Central memory CD8-positive, alpha-beta T cell (primary cell): ENCODE measurements around the gene KRTAP4-7.
"Not testable (repeated sequence)": the region's sequence is repeated elsewhere in the genome, so short reads cannot be mapped to it uniquely, and the experiment has no call there.

Experiments used
- ATAC-seq: fragments of 150-1000 bp; cut with Tn5 transposase; replicated peaks from 2 replicates; pipeline ENCODE4 v1.10.0; 2022; ENCODE audit warnings: mild to moderate bottlenecking, moderate FRiP score, moderate number of reproducible peaks; ENCODE audit not compliant: poor library complexity, severe bottlenecking; ENCODE audit errors: extremely low read depth
- DNase-seq, 2 donors: peaks; one replicate each; pipeline ENCODE4 v3.0.0; 2021; ENCODE audit warnings: low spot score in 2 of 2
- H3K27ac Mint-ChIP-seq: one replicate; pipeline ENCODE4 v1.8.0; 2022; ENCODE audit warnings: low read depth, mild to moderate bottlenecking, moderate library complexity, mixed read lengths
- H3K27me3 Mint-ChIP-seq: one replicate; pipeline ENCODE4 v1.8.0; 2022; ENCODE audit warnings: mixed read lengths
- H3K36me3 Mint-ChIP-seq: one replicate; pipeline ENCODE4 v1.8.0; 2022; ENCODE audit warnings: mild to moderate bottlenecking, moderate library complexity, mixed read lengths; ENCODE audit not compliant: insufficient read depth
- H3K4me1 Mint-ChIP-seq: one replicate; pipeline ENCODE4 v1.8.0; 2022; ENCODE audit warnings: mixed read lengths
- H3K4me3 Mint-ChIP-seq: one replicate; pipeline ENCODE4 v1.8.0; 2022; ENCODE audit warnings: mild to moderate bottlenecking, moderate library complexity, mixed read lengths
- H3K9me3 Mint-ChIP-seq: one replicate; pipeline ENCODE4 v1.8.0; 2022; ENCODE audit warnings: mixed read lengths

The KRTAP4-7 gene

DNA sequence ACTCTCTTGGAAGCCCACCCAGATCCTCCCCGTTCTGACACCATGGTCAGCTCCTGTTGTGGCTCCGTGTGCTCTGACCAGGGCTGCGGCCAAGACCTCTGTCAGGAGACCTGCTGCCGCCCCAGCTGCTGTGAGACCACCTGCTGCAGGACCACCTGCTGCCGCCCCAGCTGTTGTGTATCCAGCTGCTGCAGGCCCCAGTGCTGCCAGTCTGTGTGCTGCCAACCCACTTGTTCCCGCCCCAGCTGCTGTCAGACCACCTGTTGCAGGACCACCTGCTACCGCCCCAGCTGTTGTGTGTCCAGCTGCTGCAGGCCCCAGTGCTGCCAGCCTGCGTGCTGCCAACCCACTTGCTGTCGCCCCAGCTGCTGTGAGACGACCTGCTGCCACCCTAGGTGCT is 21.4 kb downstream of the KRTAP4-7 start, which contains the start of gene KRTAP4-9:
TSS of gene KRTAP4-9 (plus strand) at position 43 of the 400 bp plus-strand sequence. CDS start at position 43, 0 bp downstream.
- not testable (repeated sequence) for H3K27ac Mint-ChIP-seq, H3K4me3 Mint-ChIP-seq, DNase-seq, ATAC-seq, H3K36me3 Mint-ChIP-seq, H3K4me1 Mint-ChIP-seq, H3K9me3 Mint-ChIP-seq
- H3K27me3 Mint-ChIP-seq, result peaks cover 45% of the 10 kb centered on the region

DNA sequence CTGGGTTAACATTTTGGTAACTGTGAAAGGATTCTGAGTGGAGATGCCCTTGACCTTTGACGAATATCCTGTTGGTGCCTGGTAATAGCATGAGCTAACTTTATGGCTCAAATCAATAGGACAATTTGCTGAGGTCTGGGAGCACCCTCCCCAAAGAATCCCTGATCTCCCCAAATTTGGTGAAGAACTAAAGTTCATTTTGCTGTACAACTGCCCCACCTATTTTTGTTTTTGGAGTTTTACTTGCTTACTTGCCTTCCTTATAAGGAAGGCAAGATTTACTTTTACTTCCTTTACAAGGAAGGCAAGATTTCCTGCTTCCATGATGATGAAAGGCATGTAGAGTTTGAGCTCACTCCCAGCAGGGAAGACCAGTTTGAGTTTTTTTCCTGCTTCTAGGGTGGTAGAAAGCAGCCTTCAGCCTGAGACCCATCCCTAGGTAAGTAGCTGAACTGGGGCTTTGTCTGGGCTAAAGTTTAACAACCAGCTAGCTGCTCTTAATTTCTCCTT is 24.0 kb downstream of the KRTAP4-7 start:
- no peak overlapping the region for H3K4me3 Mint-ChIP-seq
- H3K27ac Mint-ChIP-seq, result no peak overlapping the region

DNA sequence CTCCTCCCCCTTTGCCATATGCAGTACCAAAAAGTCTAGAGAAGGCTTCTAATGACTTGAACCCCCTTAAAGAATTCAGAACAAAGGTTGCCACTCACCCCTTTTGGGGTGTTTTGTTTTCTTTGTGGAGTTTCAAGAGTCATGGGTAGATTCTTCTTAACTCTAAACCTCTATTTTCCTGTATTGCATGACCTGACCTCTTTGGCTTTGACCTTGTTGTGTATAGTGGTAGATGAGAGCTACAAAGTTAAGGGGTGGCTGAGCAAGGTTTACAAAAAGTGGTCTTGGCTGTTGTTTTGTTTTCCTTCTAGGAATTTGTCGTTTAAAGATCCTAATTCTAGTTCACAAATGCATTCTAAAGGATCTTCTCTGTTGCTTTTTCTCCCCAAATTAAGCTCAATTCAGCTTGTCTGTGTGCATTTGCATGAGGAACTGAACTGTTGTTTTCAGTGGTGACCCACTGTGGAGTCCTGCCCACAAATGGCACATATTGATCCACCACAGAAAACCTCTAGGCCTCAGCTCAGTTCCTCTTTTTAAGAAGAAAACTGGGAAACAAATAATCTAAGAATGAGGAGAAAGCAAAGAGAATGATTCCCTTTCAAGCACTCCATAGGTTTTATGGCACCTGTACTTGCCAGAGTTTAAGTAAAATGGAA is 24.9 kb downstream of the KRTAP4-7 start:
- not testable (repeated sequence) for H3K9me3 Mint-ChIP-seq, DNase-seq, H3K27ac Mint-ChIP-seq, H3K36me3 Mint-ChIP-seq, ATAC-seq, H3K4me1 Mint-ChIP-seq
- Mint-ChIP-seq H3K4me3 (peak overlapping the region; percentile 28), H3K27me3 (peaks cover 53% of the 10 kb centered on the region)

More for the DNA sequence above, 24.0 kb downstream of the KRTAP4-7 start:
- no peak for ATAC-seq
- H3K27me3 Mint-ChIP-seq, result peaks cover 53% of the 10 kb centered on the region
- DNase-seq, result no peak
- peaks cover 6% of the 10 kb centered on the region for H3K4me1 Mint-ChIP-seq
- no peaks in the 10 kb centered on the region for H3K9me3 Mint-ChIP-seq
- H3K36me3 Mint-ChIP-seq, result peaks cover 1% of the 10 kb centered on the region

DNA sequence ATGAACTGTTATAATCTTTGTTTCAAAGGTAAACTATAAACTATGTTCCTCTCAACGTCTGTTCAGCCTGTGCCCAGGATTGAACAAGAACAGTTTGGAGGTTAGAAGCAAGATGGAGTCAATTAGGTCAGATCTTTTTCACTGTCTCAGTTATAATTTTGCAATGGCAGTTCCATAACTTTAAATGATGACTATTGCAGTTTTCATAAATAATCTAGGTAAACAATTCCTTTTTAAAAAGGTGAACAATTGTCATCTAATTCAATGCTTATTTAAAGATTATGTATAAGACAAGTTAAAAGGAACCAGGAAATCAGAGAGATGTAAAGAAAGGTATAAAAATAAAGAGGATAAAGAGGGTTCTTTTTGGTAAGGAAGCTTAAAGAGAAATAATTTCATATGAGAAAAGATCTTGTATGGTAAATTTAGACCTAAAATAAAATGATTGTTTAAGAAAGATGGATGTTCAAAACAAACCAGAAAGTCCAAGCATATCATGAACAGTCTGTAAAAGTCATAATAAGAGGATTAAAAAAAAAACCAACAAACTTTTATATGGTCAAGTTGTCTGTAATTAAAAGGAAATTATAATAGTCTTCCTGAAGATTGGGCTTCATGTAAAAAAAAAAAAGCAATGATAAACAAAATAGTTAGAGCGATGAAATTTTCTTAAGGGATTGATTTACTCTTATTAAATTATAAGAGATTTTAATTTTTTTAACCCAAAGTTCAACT is 27.4 kb downstream of the KRTAP4-7 start:
- Mint-ChIP-seq H3K36me3 (no peaks in the 10 kb centered on the region), H3K9me3 (no peaks in the 10 kb centered on the region), H3K4me1 (peaks cover 13% of the 10 kb centered on the region), H3K27ac (peak overlapping the region; percentile 48), H3K27me3 (peaks cover 62% of the 10 kb centered on the region), H3K4me3 (no peak overlapping the region)
- DNase-seq (no peak), ATAC-seq (no peak)

- Mint-ChIP-seq H3K27ac (no peak overlapping the region), H3K4me1 (peaks cover 30% of the 10 kb centered on the region), H3K4me3 (no peak overlapping the region), H3K36me3 (no peaks in the 10 kb centered on the region), H3K9me3 (no peaks in the 10 kb centered on the region), H3K27me3 (peaks cover 27% of the 10 kb centered on the region)
- DNase-seq (no peak), ATAC-seq (no peak)
Measured at GRCh38 chr17:41116297-41116696, 32.3 kb downstream of the KRTAP4-7 start.

DNA sequence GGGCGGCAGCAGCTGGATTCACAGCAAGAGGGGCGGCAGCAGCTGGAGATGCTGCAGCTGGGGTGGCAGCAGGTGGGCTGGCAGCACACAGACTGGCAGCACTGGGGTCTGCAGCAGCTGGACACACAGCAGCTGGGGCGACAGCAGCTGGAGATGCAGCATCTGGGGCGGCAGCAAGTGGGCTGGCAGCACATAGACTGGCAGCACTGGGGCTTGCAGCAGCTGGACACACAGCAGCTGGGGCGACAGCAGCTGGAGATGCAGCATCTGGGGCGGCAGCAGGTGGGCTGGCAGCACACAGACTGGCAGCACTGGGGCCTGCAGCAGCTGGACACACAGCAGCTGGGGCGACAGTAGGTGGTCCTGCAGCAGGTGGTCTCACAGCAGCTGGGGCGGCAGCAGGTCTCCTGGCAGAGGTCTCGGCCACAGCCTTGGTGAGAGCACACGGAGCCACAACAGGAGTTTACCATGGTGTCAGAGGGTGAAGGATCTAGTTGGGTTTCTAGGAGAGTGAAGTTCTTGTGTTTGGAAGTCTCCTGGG is 34.0 kb downstream of the KRTAP4-7 start, which contains the start of gene KRTAP4-11:
TSS of gene KRTAP4-11 (minus strand) at position 528 of the 541 bp plus-strand sequence. CDS start at position 470, 58 bp downstream.
- peaks cover 22% of the 10 kb centered on the region for H3K27me3 Mint-ChIP-seq
- not testable (repeated sequence) for DNase-seq, H3K36me3 Mint-ChIP-seq, ATAC-seq, H3K27ac Mint-ChIP-seq, H3K9me3 Mint-ChIP-seq, H3K4me3 Mint-ChIP-seq
- H3K4me1 Mint-ChIP-seq, result peaks cover 31% of the 10 kb centered on the region

GRCh38 chr17:41118721-41119120 is 34.8 kb downstream of the KRTAP4-7 start:
- Mint-ChIP-seq H3K4me1 (peaks cover 39% of the 10 kb centered on the region), H3K36me3 (peaks cover 2% of the 10 kb centered on the region)
- ATAC-seq, result no peak

DNA sequence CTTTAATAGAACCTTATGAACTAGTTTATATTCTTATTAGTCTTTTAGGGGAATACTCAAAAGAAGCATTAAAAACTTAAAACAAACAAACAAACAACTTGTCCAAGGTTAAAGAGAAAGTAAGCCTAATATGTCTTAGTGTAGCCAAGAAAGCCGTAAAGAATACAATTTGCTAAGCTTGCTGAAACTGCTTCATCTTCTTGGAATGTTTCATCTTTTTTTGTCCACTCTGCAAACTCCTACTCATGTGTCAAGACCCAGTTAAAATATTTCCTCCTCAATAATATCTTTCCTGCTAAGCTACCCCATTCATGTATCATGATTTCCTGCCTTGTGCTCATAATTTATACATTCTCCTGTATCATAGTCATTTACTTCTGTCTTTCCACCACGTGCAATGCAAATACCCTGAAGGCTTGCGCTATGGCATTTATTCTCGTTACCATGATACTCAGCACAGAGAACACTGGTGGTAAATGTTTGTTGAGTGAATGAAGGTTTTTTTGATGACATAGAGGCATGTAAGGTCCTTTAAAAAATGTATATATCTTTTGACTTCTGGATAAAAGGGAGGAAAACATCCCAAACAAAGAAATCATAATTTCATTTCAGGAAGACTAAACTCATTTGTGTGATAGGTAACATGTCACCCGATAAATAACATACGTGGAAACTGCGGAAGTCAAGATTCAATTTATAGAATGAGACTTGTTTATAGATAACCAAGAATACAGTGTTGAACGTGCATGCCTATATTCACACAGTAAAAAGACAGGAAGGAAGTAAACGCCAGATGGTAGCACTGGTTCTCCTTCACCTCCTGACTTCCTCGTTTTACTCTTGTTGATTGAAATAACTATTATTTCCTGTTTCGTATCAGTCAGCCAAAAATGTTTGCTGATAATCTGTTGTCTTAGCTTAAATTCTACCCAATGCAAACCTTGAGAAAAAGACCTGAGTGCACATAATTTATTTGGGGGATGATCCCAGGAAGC is 36.0 kb downstream of the KRTAP4-7 start:
- DNase-seq, result not testable (repeated sequence)
- peak; percentile 67 for ATAC-seq

More at GRCh38 chr17:41118721-41119120, 34.8 kb downstream of the KRTAP4-7 start:
- Mint-ChIP-seq H3K27ac (no peak overlapping the region), H3K4me3 (no peak overlapping the region), H3K9me3 (no peaks in the 10 kb centered on the region), H3K27me3 (peaks cover 22% of the 10 kb centered on the region)
- no peak for DNase-seq

GRCh38 chr17:41121742-41122141 is 37.8 kb downstream of the KRTAP4-7 start:
- H3K4me1 Mint-ChIP-seq, result peaks cover 56% of the 10 kb centered on the region
- ATAC-seq, result no peak
- DNase-seq, result no peak
- H3K9me3 Mint-ChIP-seq, result no peaks in the 10 kb centered on the region
- H3K4me3 Mint-ChIP-seq, result no peak overlapping the region
- H3K27ac Mint-ChIP-seq, result no peak overlapping the region
- H3K36me3 Mint-ChIP-seq, result peaks cover 5% of the 10 kb centered on the region
- H3K27me3 Mint-ChIP-seq, result peaks cover under 1% of the 10 kb centered on the region

More for the DNA sequence above, 36.0 kb downstream of the KRTAP4-7 start:
- Mint-ChIP-seq H3K27me3 (peaks cover 18% of the 10 kb centered on the region), H3K4me1 (peaks cover 51% of the 10 kb centered on the region), H3K4me3 (peak overlapping the region; percentile 40)
- H3K9me3 Mint-ChIP-seq, H3K36me3 Mint-ChIP-seq, H3K27ac Mint-ChIP-seq: not testable (repeated sequence)

- peaks cover 54% of the 10 kb centered on the region for H3K4me1 Mint-ChIP-seq
- H3K36me3 Mint-ChIP-seq, ATAC-seq, H3K27me3 Mint-ChIP-seq, H3K27ac Mint-ChIP-seq, H3K9me3 Mint-ChIP-seq, DNase-seq: not testable (repeated sequence)
- H3K4me3 Mint-ChIP-seq, result peak overlapping the region; percentile 57
Measured at GRCh38 chr17:41123292-41123990, 39.5 kb downstream of the KRTAP4-7 start.

DNA sequence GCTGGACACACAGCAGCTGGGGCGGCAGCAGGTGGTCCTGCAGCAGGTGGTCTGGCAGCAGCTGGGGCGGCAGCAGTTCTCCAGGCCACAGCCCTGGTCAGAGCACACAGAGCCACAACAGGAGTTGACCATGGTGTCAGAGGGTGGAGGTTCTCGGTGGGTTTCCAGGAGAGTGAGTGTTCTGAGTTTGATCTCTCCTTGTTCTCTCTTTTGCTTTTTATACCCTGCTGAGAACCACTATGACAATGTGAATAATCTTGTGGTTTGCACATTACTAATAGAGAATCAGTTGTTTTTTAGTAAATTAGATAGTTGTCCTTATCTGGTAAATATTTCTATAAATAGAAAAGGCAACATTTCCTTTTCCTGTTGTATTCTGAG is 40.0 kb downstream of the KRTAP4-7 start, which contains the start of gene KRTAP4-12:
TSS of gene KRTAP4-12 (minus strand) at position 192 of the 381 bp plus-strand sequence. CDS start at position 132, 60 bp downstream.
- not testable (repeated sequence) for DNase-seq, H3K9me3 Mint-ChIP-seq, H3K36me3 Mint-ChIP-seq, H3K27ac Mint-ChIP-seq, H3K27me3 Mint-ChIP-seq, ATAC-seq
- H3K4me3 Mint-ChIP-seq, result peak within 1 kb of the TSS; percentile 57
- H3K4me1 Mint-ChIP-seq, result peaks cover 60% of the 10 kb centered on the region
